Transverse colon (tissue), 4 donors: ENCODE results near the gene ASB4. TPM values are rescaled to one million over a fixed set of nuclear protein-coding genes. Genes with fewer than 3 reads are reported as not detected.

Experiments
- DNase-seq: peaks from one replicate; pipeline ENCODE4 v3.0.0-alpha.2; 2019
- H3K27ac ChIP-seq, 4 donors: fragments of 200-600 bp; sonication (generic); 2 replicates each; pipeline ENCODE4 v1.5.1; 2016 to 2018; ENCODE audit warnings: inconsistent platforms in 4 of 4
- H3K27me3 ChIP-seq: fragments of 200-600 bp; sonication (generic); 2 replicates; pipeline ENCODE4 v1.5.1; 2017; ENCODE audit warnings: inconsistent platforms
- H3K36me3 ChIP-seq, 4 donors: fragments of 200-600 bp; sonication (generic); 2 replicates each; pipeline ENCODE4 v1.5.1; 2017 to 2019; ENCODE audit warnings: inconsistent platforms in 4 of 4
- H3K4me1 ChIP-seq, 4 donors: fragments of 200-600 bp; sonication (generic); 2 replicates each; pipeline ENCODE4 v1.5.1; 2017 to 2020; ENCODE audit warnings: inconsistent platforms in 4 of 4
- H3K4me3 ChIP-seq, 4 donors: fragments of 200-600 bp; sonication (generic); 1 replicate in 1 of 4; 2 replicates in 3 of 4; pipeline versions ENCODE4 v1.5.1 to v1.6.1; 2017 to 2019; ENCODE audit warnings: inconsistent platforms in 4 of 4
- H3K9me3 ChIP-seq, 2 donors: fragments of 200-600 bp; sonication (generic); 2 replicates each; pipeline ENCODE4 v1.5.1; 2017 to 2019; ENCODE audit warnings: inconsistent platforms in 2 of 2
- CTCF ChIP-seq, 5 experiments: fragments of 200-600 bp in 3 of 5; fragments of 450-650 bp in 2 of 5; sonication (generic) in 3 of 5; IDR thresholded peaks; 1 replicate in 2 of 5; 2 replicates in 3 of 5; pipeline ENCODE4 v1.5.1; 2016 to 2017; ENCODE audit warnings: antibody characterized with exemption in 5 of 5, inconsistent platforms in 3 of 5, mild to moderate bottlenecking in 2 of 5, moderate library complexity in 1 of 5
- EP300 ChIP-seq: sonication (generic); formaldehyde crosslinking; IDR thresholded peaks from one replicate; pipeline ENCODE4 v1.6.1; 2017; ENCODE audit warnings: antibody characterized with exemption, low read depth
- POLR2A ChIP-seq: fragments of 450-650 bp; IDR thresholded peaks from one replicate; pipeline ENCODE4 v1.6.1; 2016; ENCODE audit warnings: antibody characterized with exemption, mild to moderate bottlenecking, moderate library complexity
- POLR2AphosphoS5 ChIP-seq, 3 donors: sonication (generic); formaldehyde crosslinking; IDR thresholded peaks; one replicate each; pipeline ENCODE4 v1.6.1; 2016; ENCODE audit warnings: antibody characterized with exemption in 3 of 3
- WGBS, 2 donors: methylation state at CpG; one replicate each; pipeline ENCODE4 v1.1.5; 2018; ENCODE audit warnings: low coverage in 1 of 2; 5-methylcytosine and 5-hydroxymethylcytosine counted together
- in situ Hi-C, 4 donors: fragments of 200-750 bp; cut with MboI; loops; one replicate each; pipeline versions ENCODE4 v1.15.0 to v1.15.1; 2017; ENCODE audit warnings: low sequenced_read_pairs in 3 of 4, low pct_ligation_motif_present in 1 of 4, low pct_unique_long_range_greater_than_20kb in 1 of 4
- intact Hi-C: fragments of 100-400 bp; cut with DNase I; formaldehyde crosslinking; loops from one replicate; pipeline ENCODE4 v1.15.1; 2023; ENCODE audit warnings: low total_unique reads
- total RNA-seq, 4 donors: library from RNA; depleted of rRNA; stranded (reverse); fragments of >200 nt; gene quantifications; one replicate each; pipeline ENCODE4 v1.1.0, GENCODE V29; 2016

ASB4 gene
- total RNA-seq, 4 donors from 2014 or later, result not detected

GRCh38 chr7:95527776-95528250 lies 42.1 kb downstream of the ASB4 start:
- H3K4me1 ChIP-seq, result peaks cover 0 to 28% (median 18%) of the 10 kb centered on the region in 4 donors
- in situ Hi-C loops (no loop called here), intact Hi-C loops (loop anchor here (1.0 kb wide), 1 partner anchor 159 kb away; no protein-coding TSS in a partner anchor)
- H3K27me3 ChIP-seq, result no peaks in the 10 kb centered on the region
- no peaks in the 10 kb centered on the region for H3K9me3 ChIP-seq
- 80 to 91% methylated on average over 1 to 23 of the region's 23 CpGs for WGBS, 2 donors
- no peak overlapping the region for H3K27ac ChIP-seq
- DNase-seq, result no peak
- TF ChIP-seq POLR2A (no peak), CTCF (IDR thresholded peaks at IDR 0.05) (peak in 1 of 5 experiments; percentile 8)
- no peaks in the 10 kb centered on the region for H3K36me3 ChIP-seq
- no peak overlapping the region for H3K4me3 ChIP-seq

GRCh38 chr7:95529701-95530100 lies 44.0 kb downstream of the ASB4 start:
- no peaks in the 10 kb centered on the region for H3K27me3 ChIP-seq
- peaks cover 0 to 28% (median 18%) of the 10 kb centered on the region in 4 donors for H3K4me1 ChIP-seq
- intact Hi-C loops, result no loop called here
- 22 to 42% methylated on average over 1 of the region's 1 CpG for WGBS, 2 donors
- DNase-seq, result no peak
- in situ Hi-C loops, result loop anchor here in 1 of 4 donors (10.0 kb wide), 1 partner anchor 145 kb away; no protein-coding TSS in a partner anchor
- no peaks in the 10 kb centered on the region for H3K36me3 ChIP-seq
- TF ChIP-seq CTCF (IDR thresholded peaks at IDR 0.05), result no peak
- TF ChIP-seq EP300, result no peak
- no peak for TF ChIP-seq POLR2AphosphoS5 (IDR thresholded peaks at IDR 0.05)
- no peak for TF ChIP-seq POLR2A
- H3K4me3 ChIP-seq, result no peak overlapping the region
- no peak overlapping the region for H3K27ac ChIP-seq
- no peaks in the 10 kb centered on the region for H3K9me3 ChIP-seq

GRCh38 chr7:95530881-95531280 lies 45.1 kb downstream of the ASB4 start:
- no peak for DNase-seq
- Histone ChIP-seq H3K4me1 (peaks cover 0 to 18% (median 12%) of the 10 kb centered on the region in 4 donors), H3K36me3 (no peaks in the 10 kb centered on the region), H3K27ac (no peak overlapping the region), H3K4me3 (no peak overlapping the region), H3K9me3 (no peaks in the 10 kb centered on the region), H3K27me3 (no peaks in the 10 kb centered on the region)
- TF ChIP-seq POLR2A (no peak), CTCF (IDR thresholded peaks at IDR 0.05) (no peak), EP300 (no peak), POLR2AphosphoS5 (IDR thresholded peaks at IDR 0.05) (no peak)
- WGBS, 2 donors, result 83 to 92% methylated on average over 1 of the region's 1 CpG
- in situ Hi-C loops (loop anchor here in 1 of 4 donors (10.0 kb wide), 1 partner anchor 144 kb away; no protein-coding TSS in a partner anchor), intact Hi-C loops (no loop called here)

GRCh38 chr7:95531605-95532219 lies 46.0 kb downstream of the ASB4 start:
- TF ChIP-seq POLR2A (no peak), CTCF (IDR thresholded peaks at IDR 0.05) (no peak), POLR2AphosphoS5 (IDR thresholded peaks at IDR 0.05) (no peak), EP300 (no peak)
- intact Hi-C loops (no loop called here), in situ Hi-C loops (loop anchor here in 1 of 4 donors (10.0 kb wide), 1 partner anchor 143 kb away; no protein-coding TSS in a partner anchor)
- Histone ChIP-seq H3K4me1 (peaks cover 0 to 10% (median 5%) of the 10 kb centered on the region in 4 donors), H3K36me3 (no peaks in the 10 kb centered on the region), H3K27me3 (no peaks in the 10 kb centered on the region), H3K27ac (no peak overlapping the region), H3K4me3 (no peak overlapping the region), H3K9me3 (no peaks in the 10 kb centered on the region)
- 46 to 63% methylated on average over 3 of the region's 3 CpGs for WGBS, 2 donors
- no peak for DNase-seq
